ENCODE measurements around the gene IDH2.

DNA sequence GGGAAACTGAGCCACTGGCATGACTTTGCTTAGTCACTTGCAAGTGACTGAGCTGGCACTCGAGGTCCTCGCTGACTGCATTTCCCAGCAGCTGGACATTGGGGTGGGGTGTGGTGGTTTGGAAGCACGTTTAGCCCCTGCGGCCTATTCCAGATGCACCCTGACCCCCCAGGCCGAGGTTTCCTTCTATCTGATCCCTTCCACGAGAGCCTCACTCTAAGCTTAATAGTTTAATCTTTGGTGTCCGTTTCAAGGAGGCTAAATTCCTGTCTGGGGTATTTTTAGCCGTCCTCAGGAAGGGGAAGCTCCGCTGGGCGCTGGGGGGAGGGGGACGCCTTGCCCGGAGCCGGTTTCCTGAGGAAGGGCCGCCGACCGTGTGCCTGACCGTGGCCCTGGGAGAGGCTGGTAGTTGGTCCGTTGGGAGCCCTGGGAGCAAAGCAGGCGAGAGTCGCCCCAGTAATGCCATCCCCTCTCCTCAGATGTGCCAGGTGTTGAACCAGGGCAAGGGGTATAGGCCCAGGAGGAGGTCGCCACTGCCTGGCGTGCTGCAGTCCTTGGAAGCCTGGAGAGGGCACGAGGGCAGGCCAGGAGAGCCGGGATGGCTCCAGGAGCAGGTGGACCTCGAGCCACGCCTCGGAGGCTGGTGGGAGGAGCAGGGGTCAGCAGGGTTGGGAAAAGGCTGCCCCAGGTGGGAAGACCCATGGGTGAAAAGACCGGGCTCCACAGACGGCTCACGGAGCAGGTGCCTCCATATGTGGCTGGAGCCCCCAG, 37.2 kb downstream of the IDH2 start:
- TF ChIP-seq CTCF (tag by site-specific recombination; IDR thresholded peaks at IDR 0.05) (no peak), ZBTB1 (tag by site-specific recombination; IDR thresholded peaks at IDR 0.05) (no peak)
